Fibroblast of pulmonary artery (primary cell): ENCODE results near the gene MLLT6.

Source experiments
- DNase-seq: peaks from one replicate; pipeline ENCODE4 v3.0.0-alpha.2; 2010; ENCODE audit warnings: low read depth
- H3K4me3 ChIP-seq: replicated peaks from 2 replicates; pipeline ENCODE4 v1.5.1; 2011; ENCODE audit warnings: low read depth, mild to moderate bottlenecking, control low read depth, low read length, moderate library complexity
- TF ChIP-seq, protein P1 (sequence below): IDR thresholded peaks from 2 replicates; pipeline ENCODE4 v1.5.1; 2011; ENCODE audit warnings: mild to moderate bottlenecking, control low read depth, low read length, inconsistent platforms; ENCODE audit errors: missing control alignments

The MLLT6 gene

DNA sequence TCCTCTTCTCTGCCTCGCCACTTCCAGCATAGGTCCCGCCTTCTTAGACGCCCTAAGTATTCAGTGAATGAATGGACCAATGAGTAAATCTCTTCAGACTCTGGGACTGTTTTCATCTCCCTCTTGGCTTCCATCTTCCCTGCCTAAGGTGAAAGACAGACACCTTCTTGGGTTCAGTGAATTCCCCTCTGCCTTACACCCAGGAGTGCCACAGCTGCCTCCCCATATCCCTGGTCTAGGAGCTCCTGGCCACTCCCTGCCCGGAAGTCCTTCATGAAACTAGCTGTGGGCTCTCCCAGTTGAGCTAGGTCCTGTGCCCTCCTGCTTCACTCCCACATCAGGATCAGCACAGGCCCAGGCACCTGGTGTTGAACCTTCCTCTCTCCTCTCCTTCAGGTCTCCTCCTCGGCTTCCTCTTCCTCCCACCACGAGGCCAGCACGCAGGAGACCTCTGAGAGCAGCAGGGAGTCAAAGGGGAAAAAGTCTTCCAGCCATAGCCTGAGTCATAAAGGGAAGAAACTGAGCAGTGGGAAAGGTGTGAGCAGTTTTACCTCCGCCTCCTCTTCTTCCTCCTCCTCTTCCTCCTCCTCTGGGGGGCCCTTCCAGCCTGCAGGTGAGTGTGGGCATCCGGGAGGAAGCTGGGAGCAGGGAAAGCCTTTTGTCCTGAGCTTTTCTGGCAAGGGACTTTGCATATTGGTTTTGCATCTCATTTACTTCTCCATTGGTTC lies 10.3 kb downstream of the MLLT6 start:
- no peak for DNase-seq
- no peak overlapping the region for H3K4me3 ChIP-seq
- TF ChIP-seq, protein P1, sequence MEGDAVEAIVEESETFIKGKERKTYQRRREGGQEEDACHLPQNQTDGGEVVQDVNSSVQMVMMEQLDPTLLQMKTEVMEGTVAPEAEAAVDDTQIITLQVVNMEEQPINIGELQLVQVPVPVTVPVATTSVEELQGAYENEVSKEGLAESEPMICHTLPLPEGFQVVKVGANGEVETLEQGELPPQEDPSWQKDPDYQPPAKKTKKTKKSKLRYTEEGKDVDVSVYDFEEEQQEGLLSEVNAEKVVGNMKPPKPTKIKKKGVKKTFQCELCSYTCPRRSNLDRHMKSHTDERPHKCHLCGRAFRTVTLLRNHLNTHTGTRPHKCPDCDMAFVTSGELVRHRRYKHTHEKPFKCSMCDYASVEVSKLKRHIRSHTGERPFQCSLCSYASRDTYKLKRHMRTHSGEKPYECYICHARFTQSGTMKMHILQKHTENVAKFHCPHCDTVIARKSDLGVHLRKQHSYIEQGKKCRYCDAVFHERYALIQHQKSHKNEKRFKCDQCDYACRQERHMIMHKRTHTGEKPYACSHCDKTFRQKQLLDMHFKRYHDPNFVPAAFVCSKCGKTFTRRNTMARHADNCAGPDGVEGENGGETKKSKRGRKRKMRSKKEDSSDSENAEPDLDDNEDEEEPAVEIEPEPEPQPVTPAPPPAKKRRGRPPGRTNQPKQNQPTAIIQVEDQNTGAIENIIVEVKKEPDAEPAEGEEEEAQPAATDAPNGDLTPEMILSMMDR: no peak

DNA sequence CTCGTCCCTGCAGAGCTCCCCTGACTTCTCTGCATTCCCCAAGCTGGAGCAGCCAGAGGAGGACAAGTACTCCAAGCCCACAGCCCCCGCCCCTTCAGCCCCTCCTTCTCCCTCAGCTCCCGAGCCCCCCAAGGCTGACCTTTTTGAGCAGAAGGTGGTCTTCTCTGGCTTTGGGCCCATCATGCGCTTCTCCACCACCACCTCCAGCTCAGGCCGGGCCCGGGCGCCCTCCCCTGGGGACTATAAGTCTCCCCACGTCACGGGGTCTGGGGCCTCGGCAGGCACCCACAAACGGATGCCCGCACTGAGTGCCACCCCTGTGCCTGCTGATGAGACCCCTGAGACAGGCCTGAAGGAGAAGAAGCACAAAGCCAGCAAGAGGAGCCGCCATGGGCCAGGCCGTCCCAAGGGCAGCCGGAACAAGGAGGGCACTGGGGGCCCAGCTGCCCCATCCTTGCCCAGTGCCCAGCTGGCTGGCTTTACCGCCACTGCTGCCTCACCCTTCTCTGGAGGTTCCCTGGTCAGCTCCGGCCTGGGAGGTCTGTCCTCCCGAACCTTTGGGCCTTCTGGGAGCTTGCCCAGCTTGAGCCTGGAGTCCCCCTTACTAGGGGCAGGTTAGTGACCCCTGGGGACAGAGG lies 11.4 kb downstream of the MLLT6 start:
- no peak overlapping the region for H3K4me3 ChIP-seq

DNA sequence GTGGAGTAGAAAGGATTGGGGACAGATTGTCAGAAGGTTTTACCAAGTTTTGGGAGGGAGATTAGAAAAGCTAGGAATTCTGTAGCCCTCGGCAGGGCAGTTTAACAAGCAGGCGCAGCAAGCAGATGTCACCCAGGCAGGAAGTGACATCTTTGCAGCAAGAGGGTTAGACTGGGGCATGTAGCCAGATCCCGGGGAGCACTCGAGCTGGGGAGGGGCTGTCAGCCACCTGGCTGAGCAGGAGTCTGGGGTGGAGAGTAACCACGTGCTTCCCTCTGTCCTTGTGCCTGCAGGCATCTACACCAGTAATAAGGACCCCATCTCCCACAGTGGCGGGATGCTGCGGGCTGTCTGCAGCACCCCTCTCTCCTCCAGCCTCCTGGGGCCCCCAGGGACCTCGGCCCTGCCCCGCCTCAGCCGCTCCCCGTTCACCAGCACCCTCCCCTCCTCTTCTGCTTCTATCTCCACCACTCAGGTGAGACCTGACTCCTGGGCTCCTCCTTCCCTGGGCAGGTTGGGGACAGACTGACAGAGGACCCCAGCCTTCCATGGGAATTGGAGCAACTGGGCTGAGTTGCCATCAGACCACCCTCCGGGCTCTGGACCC lies 12.2 kb downstream of the MLLT6 start:
- no peak overlapping the region for H3K4me3 ChIP-seq
- DNase-seq: no peak
- TF ChIP-seq, protein P1: no peak

More for the DNA sequence above, 11.4 kb downstream of the MLLT6 start:
- DNase-seq: no peak
- TF ChIP-seq, protein P1: no peak

DNA sequence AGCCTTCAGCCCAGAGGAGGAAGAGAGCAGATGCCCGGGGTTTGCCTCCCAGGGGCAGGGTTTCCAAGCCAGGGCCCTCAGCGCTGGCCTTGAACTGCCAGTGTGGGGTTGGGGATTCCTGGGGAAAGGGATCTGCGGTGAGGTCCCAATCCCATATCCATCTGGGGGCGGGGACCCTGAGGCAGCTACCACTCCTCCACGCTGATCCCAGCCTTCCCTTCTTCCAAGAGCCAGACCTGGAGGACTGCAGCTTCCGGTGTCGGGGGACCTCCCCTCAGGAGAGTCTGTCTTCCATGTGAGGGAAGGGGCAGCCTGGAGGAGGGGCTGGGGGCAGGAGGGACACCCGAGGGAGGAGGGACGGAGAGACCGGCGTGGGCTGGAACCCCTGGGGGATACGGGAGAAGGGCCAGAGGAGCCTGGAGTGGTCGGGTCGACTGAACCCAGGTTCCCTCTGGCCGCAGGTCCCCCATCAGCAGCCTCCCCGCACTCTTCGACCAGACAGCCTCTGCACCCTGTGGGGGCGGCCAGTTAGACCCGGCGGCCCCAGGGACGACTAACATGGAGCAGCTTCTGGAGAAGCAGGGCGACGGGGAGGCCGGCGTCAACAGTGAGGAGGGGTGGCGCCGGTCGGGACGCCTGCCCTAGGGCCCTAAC lies 14.3 kb downstream of the MLLT6 start:
- DNase-seq: no peak
- TF ChIP-seq, protein P1: no peak
- no peak overlapping the region for H3K4me3 ChIP-seq

DNA sequence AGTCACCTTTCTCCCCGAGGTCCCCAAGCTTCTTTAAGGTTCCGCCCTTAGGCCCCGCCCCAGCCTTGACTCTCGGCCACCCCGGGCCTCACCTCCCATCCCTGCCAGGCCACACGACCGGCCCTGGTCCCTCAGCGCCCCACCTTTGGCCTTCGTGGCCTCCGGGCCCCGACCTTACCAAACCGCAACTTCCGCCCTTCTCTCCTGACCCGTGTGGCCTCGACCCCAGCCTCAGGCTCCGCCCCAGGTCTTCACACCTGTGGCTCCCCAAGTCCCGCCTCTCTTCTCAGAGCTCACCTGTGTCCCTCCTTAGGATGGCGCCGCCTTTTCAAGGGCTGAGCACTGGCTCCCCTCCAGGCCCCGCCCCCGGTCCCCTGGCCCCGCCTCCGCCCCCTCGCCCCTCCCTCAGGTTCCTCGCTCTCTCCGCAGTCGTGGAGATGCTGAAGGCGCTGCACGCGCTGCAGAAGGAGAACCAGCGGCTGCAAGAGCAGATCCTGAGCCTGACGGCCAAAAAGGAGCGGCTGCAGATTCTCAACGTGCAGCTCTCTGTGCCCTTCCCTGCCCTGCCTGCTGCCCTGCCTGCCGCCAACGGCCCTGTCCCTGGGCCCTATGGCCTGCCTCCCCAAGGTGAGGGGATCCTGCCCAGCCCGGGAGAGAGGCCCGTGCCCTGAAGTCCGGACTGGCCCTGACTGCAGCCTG lies 15.0 kb downstream of the MLLT6 start:
- DNase-seq: no peak
- H3K4me3 ChIP-seq: no peak overlapping the region
- TF ChIP-seq, protein P1: no peak

DNA sequence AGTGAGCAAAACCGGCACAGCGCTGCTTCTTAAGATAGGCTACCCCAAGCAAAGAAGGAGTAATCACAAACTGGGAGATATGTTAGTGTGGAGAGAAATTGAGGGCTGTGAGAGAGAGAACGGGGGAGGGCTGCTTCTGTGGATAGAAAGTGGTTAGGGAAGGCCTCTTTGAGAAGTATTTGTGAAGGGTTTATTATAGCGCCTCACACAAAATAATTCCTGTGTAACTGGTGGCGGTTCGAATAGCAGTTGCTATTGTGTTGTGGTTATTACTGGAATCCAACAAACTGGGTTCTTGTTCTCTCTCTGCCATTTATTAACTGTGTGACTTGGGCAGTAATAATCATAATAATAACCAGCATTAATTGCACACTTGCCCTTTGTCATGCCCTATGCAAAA lies 15.9 kb downstream of the MLLT6 start:
- TF ChIP-seq, protein P1: no peak
- no peak for DNase-seq
- H3K4me3 ChIP-seq: no peak overlapping the region
